NOMO-1 treated with dmso at 0.1 percent for 144 hours (cell line): Measurements from ENCODE around the gene DCLK2.

Experiments used
- DNase-seq: peaks from one replicate; lab custom pipeline; 2025; ENCODE audit not compliant: unreplicated experiment; lab: John Stamatoyannopoulos, UW

DCLK2 gene

DNA sequence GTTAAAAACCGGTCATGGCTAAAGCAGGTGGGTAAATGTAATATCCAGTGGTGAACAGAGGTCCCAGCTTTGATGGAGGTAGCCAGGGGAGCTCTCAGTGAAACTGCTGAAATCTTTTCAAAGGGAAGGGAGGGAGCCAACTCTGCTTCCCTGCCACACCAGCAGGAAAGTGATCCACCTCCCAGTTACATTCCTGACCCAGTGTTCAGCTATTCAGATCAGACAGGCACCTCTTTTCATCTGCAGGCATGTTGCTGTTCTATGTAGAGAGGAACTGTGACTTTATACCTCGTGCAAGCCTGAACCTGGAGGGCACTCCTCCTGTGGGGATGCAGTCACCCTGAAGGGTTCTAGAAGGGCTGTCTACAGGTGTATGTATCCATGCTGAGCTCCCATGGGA is 37.6 kb downstream of the DCLK2 start:
- no peak for DNase-seq

DNA sequence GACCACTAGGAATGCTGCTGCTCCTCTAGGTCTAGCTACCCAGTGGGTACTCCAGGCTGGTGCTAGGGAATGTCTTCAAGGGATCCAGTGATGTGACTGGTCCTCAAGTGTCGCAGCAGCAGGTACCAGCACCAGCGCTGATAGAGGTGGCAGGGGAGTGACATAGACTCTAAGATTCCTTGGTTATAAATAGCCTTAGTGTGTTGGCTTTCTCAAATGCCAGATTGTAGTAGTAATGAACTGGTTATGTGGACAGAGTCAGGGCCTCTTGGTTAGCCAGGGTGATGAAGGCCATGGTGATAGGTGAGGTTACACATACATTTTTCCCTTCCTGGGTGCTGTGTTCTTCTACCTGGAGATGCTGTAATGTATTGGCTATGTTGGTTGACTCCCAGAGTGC is 38.3 kb downstream of the DCLK2 start:
- no peak for DNase-seq

DNA sequence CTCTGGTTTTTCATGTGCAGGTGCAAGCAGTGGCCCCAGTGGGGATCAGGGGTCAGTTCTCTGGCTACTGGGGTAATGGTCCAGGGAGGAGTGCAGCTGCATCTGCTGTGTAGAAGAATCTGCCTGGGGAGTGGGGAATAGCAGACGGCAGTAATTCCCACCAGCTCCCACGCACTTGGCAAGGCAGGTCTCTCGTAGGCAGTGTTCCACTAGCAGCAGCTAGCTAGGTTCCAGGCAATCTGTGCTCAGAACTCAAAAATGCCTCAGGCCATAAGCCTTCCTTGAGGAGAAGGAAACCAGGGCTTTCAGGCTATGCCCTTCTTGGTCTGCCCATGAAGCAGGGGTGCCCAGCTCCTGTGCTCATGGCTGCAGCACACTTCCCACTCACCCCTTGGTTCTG is 38.8 kb downstream of the DCLK2 start:
- no peak for DNase-seq

GRCh38 chr4:150117629-150118028 is 39.4 kb downstream of the DCLK2 start:
- DNase-seq: no peak

- no peak for DNase-seq
These were observed 41.2 kb downstream of the DCLK2 start for GRCh38 chr4:150119492-150119891.

GRCh38 chr4:150123087-150123486 is 44.8 kb downstream of the DCLK2 start:
- DNase-seq: no peak

- DNase-seq: no peak
These were observed 45.8 kb downstream of the DCLK2 start for GRCh38 chr4:150123796-150124677.

DNA sequence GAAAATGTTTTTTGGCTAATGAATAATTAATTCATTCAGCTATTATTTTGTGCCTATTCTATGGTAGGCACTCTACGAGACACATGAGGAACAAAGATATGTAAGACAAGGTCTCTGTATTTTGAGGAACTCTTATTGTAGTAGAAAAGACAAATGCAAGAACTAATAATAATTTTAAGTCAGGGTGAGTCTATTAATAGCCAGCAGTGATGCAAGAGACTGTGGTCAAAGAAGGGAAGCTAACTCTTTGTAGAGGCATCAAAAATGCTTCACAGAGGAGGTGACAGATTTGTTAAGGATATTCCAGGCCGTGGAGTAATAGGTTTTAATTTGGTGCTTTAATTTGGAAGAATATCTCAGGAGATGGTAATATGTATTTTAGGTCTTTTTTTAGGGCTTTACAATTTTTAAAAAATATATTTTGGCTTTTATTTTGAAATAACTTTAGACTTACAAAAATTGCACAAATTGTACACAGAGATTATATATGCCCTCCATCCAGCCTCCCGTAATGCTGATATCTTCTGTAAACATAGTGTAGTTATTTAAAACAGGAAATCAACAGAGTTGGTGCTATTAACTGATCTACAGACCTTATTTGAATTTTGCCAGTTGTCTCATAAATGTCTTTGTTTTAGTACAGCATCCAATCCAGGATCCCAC is 48.1 kb downstream of the DCLK2 start:
- DNase-seq: peak; percentile 41

DNA sequence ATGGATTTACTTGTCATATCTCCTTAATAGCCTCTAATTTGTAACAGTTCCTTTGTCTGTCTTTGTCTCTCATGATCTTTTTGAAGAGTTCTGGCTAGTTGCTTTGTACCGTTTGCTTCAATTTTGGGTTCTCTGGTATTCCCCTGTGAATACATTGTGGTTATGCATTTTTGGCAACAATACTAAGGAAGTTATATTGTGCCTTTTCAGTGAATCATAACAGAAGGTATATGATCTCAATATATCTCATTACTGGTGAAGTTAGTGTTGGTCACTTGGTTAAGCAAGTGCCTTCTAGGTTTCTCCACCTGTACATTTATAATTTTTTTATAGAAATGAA is 48.6 kb downstream of the DCLK2 start:
- no peak for DNase-seq

DNA sequence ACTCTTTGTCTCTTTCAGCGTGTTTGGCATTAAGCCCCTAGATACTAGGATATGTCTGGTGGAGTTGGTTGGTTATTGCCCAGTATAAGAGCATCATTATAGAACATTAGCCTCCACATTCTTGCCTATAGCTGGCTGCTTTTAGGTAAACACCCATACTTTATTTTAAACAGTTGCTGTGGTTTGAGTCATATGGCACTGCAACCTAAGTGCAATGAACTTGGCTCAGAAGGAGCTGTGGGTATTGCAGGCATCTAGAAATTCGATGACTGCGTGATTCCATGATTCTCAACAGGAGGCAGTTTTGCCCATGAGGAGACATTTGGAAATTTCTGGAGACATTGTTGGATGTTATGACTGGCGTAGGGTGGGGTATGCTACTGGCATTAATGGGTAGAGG is 49.5 kb downstream of the DCLK2 start:
- no peak for DNase-seq

GRCh38 chr4:150130933-150131332 is 52.7 kb downstream of the DCLK2 start:
- DNase-seq: no peak

GRCh38 chr4:150131581-150132228 is 53.5 kb downstream of the DCLK2 start:
- DNase-seq: no peak

- DNase-seq: no peak
These were observed 55.4 kb downstream of the DCLK2 start for GRCh38 chr4:150133605-150134004.

DNA sequence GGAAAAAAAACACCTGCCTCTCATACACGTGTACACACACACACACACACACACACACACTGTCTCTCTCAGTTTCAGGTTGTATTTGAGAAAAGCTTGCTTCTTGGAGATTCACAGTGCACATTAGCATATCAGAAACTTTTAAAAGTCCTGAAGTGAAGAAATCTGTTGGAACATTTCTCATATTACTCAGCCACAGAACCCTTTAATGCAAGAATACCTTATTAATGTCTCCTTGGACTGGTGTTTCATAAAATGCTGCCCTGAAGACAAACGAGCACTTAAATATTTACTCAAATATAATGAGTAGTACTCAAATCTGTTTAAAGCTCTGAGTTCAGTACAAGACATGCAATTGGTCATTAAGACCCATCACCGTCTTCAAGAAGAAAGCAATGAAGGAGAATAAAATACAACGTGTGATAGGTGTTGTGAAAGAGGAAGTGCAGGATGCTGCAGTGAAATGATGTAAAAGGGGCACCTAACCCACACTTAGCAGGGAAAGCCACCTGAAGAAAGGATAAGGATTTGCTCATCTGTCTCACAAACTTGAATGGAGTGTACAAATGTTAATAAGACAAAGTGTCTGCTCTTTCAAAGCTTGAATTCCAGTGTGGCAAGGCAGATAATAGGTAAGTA is 57.0 kb downstream of the DCLK2 start:
- DNase-seq: no peak

DNA sequence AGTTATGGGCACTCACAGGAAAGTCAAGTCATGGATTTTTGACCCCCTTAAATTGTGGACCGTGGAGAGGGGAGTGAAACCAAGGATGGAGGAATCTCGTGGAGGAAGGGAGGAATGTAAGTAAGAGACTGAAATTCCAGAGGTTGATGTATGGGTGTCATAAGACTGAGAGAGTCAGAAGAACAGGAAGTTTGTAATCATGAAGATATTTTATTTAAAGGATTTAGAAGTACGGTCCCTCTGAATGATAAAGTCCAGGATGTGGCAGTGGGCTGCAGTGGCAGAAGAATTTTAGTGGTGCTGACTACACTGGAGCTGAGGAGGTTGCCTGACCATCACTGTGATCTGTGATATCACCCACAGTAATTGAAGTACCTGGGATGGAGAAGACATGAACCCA is 57.8 kb downstream of the DCLK2 start:
- no peak for DNase-seq

GRCh38 chr4:150136481-150136880 is 58.2 kb downstream of the DCLK2 start:
- DNase-seq: no peak

DNA sequence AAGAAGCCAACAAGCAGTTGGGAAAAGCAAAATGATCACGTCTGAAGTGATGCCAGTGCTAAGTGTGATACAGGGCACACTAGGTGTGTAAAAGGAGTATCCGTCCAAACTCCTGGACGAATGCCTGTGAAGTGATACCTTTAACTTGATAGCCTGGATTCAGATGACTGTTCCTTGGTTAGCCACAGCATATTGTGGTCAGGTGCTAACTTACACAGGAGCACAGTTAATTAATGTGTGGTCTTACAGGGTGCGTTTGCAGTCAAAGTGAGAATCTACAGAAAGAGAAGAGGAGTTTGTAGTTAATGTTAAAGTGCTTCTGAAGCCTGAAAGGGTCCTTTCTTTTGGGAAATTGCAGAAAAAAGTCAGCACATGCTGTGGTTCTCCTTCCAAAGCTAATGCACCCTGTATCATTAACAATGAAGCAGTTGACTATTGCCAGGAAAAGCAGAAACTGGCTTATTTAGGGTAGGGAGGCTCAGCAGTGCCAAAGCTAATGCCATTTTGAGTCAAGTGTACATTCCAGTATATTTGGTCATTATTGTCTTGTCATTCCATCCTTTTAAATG is 61.1 kb downstream of the DCLK2 start:
- DNase-seq: no peak

DNA sequence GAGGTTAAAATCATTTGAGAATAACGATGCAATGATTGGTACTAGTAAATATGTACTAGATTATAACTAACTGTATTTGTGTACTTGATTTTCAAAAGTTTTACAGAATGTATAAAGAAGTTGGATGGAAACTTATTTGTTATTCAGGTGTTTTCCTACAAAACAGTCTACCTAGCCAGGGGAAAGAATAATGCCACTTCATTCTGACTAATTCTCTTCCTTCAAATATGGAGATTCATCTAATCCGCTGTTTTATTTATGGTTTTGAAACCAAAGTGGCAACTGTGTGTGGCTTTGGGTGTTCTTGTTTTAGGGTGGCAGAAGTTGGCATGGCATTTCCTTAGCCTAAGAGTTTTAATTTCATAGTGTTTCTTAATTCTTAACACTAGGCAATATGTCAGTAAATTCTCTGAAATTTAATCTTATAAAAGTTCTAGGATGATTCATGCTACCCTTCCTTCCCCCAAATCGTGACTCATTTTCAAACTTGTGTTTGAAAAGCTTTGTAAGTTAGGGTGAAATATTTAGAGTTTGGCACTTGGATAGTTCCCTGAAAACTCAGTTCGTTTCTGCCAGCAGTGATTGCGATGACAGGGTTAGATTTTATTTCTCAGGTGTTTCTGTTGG is 62.6 kb downstream of the DCLK2 start:
- DNase-seq: no peak

DNA sequence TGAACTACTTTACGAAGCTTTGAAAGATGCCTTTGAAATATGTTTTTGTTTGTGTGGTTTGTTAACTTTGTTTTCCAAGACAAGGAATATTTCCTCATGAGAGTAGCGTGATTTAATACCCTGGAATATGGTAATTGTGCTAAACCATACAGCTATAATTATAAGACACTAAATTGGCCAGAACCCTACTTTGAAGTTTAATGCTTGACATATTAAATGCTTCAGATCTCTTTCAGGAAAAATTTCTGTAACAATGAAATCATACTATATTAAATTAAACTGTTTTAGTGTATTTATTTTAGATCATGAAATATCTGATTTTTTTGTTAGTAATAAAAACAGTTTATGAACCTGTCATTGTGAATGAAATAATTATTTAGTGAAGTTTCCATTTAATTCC is 63.5 kb downstream of the DCLK2 start:
- no peak for DNase-seq

DNA sequence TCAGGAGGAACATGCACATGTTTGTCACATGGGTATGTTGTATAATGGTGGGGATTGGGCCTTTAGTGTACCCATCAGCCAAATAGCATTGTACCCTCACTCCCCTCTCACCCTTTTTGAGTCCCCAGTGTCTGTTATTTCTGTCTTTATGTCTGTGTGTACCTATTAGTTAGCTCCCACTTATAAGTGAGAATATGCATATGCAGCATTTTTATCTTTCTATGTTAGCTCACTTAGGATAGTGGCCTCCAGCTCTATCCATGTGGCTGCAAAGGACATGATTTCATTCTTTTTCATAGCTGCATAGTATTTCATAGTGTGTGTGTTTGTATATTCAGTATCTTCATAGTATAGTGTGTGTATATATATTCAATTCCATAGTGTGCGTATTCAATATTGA is 64.6 kb downstream of the DCLK2 start:
- no peak for DNase-seq
